Liver (tissue), 3 donors: ENCODE results near the gene STING1.

Experiments used
- CTCF ChIP-seq: fragments of 150-350 bp; IDR thresholded peaks from 2 replicates; pipeline ENCODE4 v1.5.1; 2017; ENCODE audit warnings: improper control_type of control experiment, low read depth, low read length; ENCODE audit not compliant: missing input control
- EGR1 ChIP-seq, 2 donors: IDR thresholded peaks; 2 replicates each; pipeline ENCODE4 v1.6.1; 2016 to 2018; ENCODE audit warnings: antibody characterized with exemption in 2 of 2, low read depth in 2 of 2
- FOXA2 ChIP-seq: IDR thresholded peaks from 2 replicates; pipeline ENCODE4 v1.6.1; 2016; ENCODE audit warnings: antibody characterized with exemption
- GABPA ChIP-seq, 2 donors: IDR thresholded peaks in 1 of 2; conservative IDR thresholded peaks in 1 of 2; 2 replicates each; pipeline ENCODE4 v1.6.1; 2016; ENCODE audit warnings: antibody characterized with exemption in 2 of 2, mild to moderate bottlenecking in 1 of 2, moderate library complexity in 1 of 2
- JUND ChIP-seq, 2 donors: IDR thresholded peaks; 2 replicates each; pipeline ENCODE4 v1.6.1; 2016; ENCODE audit warnings: antibody characterized with exemption in 2 of 2
- RAD21 ChIP-seq, 2 donors: IDR thresholded peaks; 2 replicates each; pipeline ENCODE4 v1.6.1; 2016; ENCODE audit warnings: antibody characterized with exemption in 2 of 2, mild to moderate bottlenecking in 2 of 2
- RXRA ChIP-seq, 2 donors: IDR thresholded peaks; 2 replicates each; pipeline ENCODE4 v1.6.1; 2017 to 2018; ENCODE audit warnings: antibody characterized with exemption in 2 of 2, mild to moderate bottlenecking in 1 of 2
- SP1 ChIP-seq: IDR thresholded peaks from 2 replicates; pipeline ENCODE4 v1.6.1; 2018; ENCODE audit warnings: antibody characterized with exemption, mild to moderate bottlenecking
- TAF1 ChIP-seq: conservative IDR thresholded peaks from 2 replicates; pipeline ENCODE4 v1.6.1; 2016; ENCODE audit warnings: antibody characterized with exemption, mild to moderate bottlenecking
- YY1 ChIP-seq: IDR thresholded peaks from 2 replicates; pipeline ENCODE4 v1.6.1; 2016; ENCODE audit warnings: antibody characterized with exemption, mild to moderate bottlenecking
- TF ChIP-seq, protein P1 (sequence below): IDR thresholded peaks from 2 replicates; pipeline ENCODE4 v1.6.1; 2016; ENCODE audit warnings: antibody characterized with exemption
- TF ChIP-seq, protein P2 (sequence below): IDR thresholded peaks from 2 replicates; pipeline ENCODE4 v1.6.1; 2016; ENCODE audit warnings: antibody characterized with exemption, mild to moderate bottlenecking
- TF ChIP-seq, protein P3 (sequence below): IDR thresholded peaks from 2 replicates; pipeline ENCODE4 v1.6.1; 2016; ENCODE audit warnings: antibody characterized with exemption
- TF ChIP-seq, protein P4 (sequence below): IDR thresholded peaks from 2 replicates; pipeline ENCODE4 v1.6.1; 2016; ENCODE audit warnings: antibody characterized with exemption
- donor health status: healthy.
- donor health status: healthy.

GRCh38 chr5:139523635-139524445 lies 41.3 kb upstream of the STING1 start:
- TF ChIP-seq CTCF (no peak), EGR1 (IDR thresholded peaks at IDR 0.05; ENCODE audit: low read depth in 2 of 2) (no peak), RAD21 (IDR thresholded peaks at IDR 0.05) (no peak), SP1 (no peak), RXRA (IDR thresholded peaks at IDR 0.05) (no peak), YY1 (no peak), TAF1 (no peak), JUND (IDR thresholded peaks at IDR 0.05) (no peak), FOXA2 (no peak), GABPA (IDR thresholded peaks at IDR 0.05 in 1 of 2, conservative IDR thresholded peaks at IDR 0.05 in 1 of 2) (no peak)
- TF ChIP-seq, protein P1, sequence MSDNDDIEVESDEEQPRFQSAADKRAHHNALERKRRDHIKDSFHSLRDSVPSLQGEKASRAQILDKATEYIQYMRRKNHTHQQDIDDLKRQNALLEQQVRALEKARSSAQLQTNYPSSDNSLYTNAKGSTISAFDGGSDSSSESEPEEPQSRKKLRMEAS, result no peak
- TF ChIP-seq, protein P2, sequence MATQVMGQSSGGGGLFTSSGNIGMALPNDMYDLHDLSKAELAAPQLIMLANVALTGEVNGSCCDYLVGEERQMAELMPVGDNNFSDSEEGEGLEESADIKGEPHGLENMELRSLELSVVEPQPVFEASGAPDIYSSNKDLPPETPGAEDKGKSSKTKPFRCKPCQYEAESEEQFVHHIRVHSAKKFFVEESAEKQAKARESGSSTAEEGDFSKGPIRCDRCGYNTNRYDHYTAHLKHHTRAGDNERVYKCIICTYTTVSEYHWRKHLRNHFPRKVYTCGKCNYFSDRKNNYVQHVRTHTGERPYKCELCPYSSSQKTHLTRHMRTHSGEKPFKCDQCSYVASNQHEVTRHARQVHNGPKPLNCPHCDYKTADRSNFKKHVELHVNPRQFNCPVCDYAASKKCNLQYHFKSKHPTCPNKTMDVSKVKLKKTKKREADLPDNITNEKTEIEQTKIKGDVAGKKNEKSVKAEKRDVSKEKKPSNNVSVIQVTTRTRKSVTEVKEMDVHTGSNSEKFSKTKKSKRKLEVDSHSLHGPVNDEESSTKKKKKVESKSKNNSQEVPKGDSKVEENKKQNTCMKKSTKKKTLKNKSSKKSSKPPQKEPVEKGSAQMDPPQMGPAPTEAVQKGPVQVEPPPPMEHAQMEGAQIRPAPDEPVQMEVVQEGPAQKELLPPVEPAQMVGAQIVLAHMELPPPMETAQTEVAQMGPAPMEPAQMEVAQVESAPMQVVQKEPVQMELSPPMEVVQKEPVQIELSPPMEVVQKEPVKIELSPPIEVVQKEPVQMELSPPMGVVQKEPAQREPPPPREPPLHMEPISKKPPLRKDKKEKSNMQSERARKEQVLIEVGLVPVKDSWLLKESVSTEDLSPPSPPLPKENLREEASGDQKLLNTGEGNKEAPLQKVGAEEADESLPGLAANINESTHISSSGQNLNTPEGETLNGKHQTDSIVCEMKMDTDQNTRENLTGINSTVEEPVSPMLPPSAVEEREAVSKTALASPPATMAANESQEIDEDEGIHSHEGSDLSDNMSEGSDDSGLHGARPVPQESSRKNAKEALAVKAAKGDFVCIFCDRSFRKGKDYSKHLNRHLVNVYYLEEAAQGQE, result no peak
- TF ChIP-seq, protein P3, sequence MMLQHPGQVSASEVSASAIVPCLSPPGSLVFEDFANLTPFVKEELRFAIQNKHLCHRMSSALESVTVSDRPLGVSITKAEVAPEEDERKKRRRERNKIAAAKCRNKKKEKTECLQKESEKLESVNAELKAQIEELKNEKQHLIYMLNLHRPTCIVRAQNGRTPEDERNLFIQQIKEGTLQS, result no peak
- TF ChIP-seq, protein P4, sequence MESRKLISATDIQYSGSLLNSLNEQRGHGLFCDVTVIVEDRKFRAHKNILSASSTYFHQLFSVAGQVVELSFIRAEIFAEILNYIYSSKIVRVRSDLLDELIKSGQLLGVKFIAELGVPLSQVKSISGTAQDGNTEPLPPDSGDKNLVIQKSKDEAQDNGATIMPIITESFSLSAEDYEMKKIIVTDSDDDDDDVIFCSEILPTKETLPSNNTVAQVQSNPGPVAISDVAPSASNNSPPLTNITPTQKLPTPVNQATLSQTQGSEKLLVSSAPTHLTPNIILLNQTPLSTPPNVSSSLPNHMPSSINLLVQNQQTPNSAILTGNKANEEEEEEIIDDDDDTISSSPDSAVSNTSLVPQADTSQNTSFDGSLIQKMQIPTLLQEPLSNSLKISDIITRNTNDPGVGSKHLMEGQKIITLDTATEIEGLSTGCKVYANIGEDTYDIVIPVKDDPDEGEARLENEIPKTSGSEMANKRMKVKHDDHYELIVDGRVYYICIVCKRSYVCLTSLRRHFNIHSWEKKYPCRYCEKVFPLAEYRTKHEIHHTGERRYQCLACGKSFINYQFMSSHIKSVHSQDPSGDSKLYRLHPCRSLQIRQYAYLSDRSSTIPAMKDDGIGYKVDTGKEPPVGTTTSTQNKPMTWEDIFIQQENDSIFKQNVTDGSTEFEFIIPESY, result no peak
